HepG2 (cell line): ENCODE results near the gene IGLL1. TPM values are rescaled to one million over a fixed set of nuclear protein-coding genes. Genes with fewer than 3 reads are reported as not detected.
A peak's percentile ranks its signal among the peaks of the same experiment; 100 is the strongest.
"Not testable (repeated sequence)": the region's sequence is repeated elsewhere in the genome, so short reads cannot be mapped to it uniquely, and the experiment has no call there.

Experiments used
- ARID5B ChIP-seq: IDR thresholded peaks from 2 replicates; pipeline ENCODE4 v1.4.0; 2020; ENCODE audit warnings: mild to moderate bottlenecking, missing genetic modification reagents
- HNF1A ChIP-seq, 2 experiments: sonication (generic) in 1 of 2; formaldehyde crosslinking in 1 of 2; IDR thresholded peaks; 2 replicates each; pipeline versions ENCODE4 v1.4.0 to v1.6.1; 2016 to 2020; ENCODE audit warnings: borderline replicate concordance in 1 of 2, low read depth in 1 of 2, mild to moderate bottlenecking in 1 of 2, missing genetic modification reagents in 1 of 2
- KDM5B ChIP-seq: sonication (generic); formaldehyde crosslinking; IDR thresholded peaks from 2 replicates; pipeline ENCODE4 v1.4.0; 2020; ENCODE audit warnings: missing genetic modification reagents, mild to moderate bottlenecking, borderline replicate concordance
- MED1 ChIP-seq: sonication (generic); formaldehyde crosslinking; IDR thresholded peaks from 2 replicates; pipeline ENCODE4 v1.4.0; 2020; ENCODE audit warnings: missing genetic modification reagents
- NR2F6 ChIP-seq, 2 experiments: IDR thresholded peaks; 2 replicates each; pipeline ENCODE4 v1.6.1; 2016; ENCODE audit warnings: antibody characterized with exemption in 1 of 2, mild to moderate bottlenecking in 1 of 2
- SOX13 ChIP-seq, 3 experiments: fragments of 450-650 bp in 1 of 3; sonication (generic) in 1 of 3; formaldehyde crosslinking in 1 of 3; IDR thresholded peaks in 2 of 3; conservative IDR thresholded peaks in 1 of 3; 2 replicates each; pipeline versions ENCODE4 v1.5.0 to v1.6.1; 2016 to 2020; ENCODE audit warnings: antibody characterized with exemption in 1 of 3, mild to moderate bottlenecking in 1 of 3, missing compliant biosample characterization in 1 of 3, missing genetic modification reagents in 1 of 3, moderate library complexity in 1 of 3
- ZNF430 ChIP-seq: sonication (generic); formaldehyde crosslinking; IDR thresholded peaks from 2 replicates; pipeline ENCODE4 v1.9.0; 2021; ENCODE audit warnings: mild to moderate bottlenecking, missing genetic modification reagents
- polyA plus RNA-seq, 8 experiments: library from polyadenylated mRNA; depleted of rRNA in 3 of 8; stranded (reverse) in 7 of 8; unstranded in 1 of 8; fragments of >200 nt; fragmentation: Illumina TruSeq in 4 of 8; extraction: Trizol in 4 of 8; gene quantifications; 2 replicates each; pipeline versions ENCODE4 v1.2.1 to v1.2.3, GENCODE V29; 2011 to 2016; ENCODE audit warnings: low read depth in 4 of 8, missing spikeins in 1 of 8, mixed read lengths in 1 of 8; ENCODE audit not compliant: insufficient read depth in 1 of 8
- total RNA-seq, 5 experiments: library from RNA; depleted of rRNA; stranded (reverse); fragments of >200 nt; fragmentation: Illumina TruSeq; extraction: Trizol; gene quantifications; 2 replicates each; pipeline ENCODE4 v1.2.3, GENCODE V29; 2016; ENCODE audit warnings: low read depth in 1 of 5

The IGLL1 gene
- total and polyA plus RNA-seq, 2 of the 13 experiments (the other 11 are each of a cell fraction or from before 2014, with no cell fraction given), result not detected

GRCh38 chr22:23537830-23538695 lies 42.0 kb downstream of the IGLL1 start (continued):
- TF ChIP-seq ZNF430 (CRISPR knock-in tag), result peak; percentile 26; the same call in 1 of the 2 replicates
- TF ChIP-seq KDM5B (CRISPR knock-in tag), result peak; percentile 20; the same call in 1 of the 2 replicates
- TF ChIP-seq SOX13 (IDR thresholded peaks at IDR 0.05); HNF1A (IDR thresholded peaks at IDR 0.05; ENCODE audit: low read depth): not testable (repeated sequence)
- TF ChIP-seq SOX13 (CRISPR knock-in tag; conservative IDR thresholded peaks at IDR 0.05 in 1 of 2, IDR thresholded peaks at IDR 0.05 in 1 of 2), result peak in 1 of 2 experiments; percentile 59; a peak in 1 of 4 replicates
- TF ChIP-seq ARID5B (CRISPR knock-in tag), result 0 out of 2 replicates have a peak, but pooled peaks have one; percentile 26
- TF ChIP-seq HNF1A (CRISPR knock-in tag; IDR thresholded peaks at IDR 0.05; ENCODE audit: borderline replicate concordance), result peak; percentile 20; the same call in 1 of the 2 replicates
- peak; percentile 28; the same call in 1 of the 2 replicates for TF ChIP-seq MED1 (CRISPR knock-in tag)
- peak; percentile 45; the same call in 1 of the 2 replicates for TF ChIP-seq NR2F6 (IDR thresholded peaks at IDR 0.05)
- TF ChIP-seq NR2F6 (CRISPR knock-in tag; IDR thresholded peaks at IDR 0.05), result peak; percentile 38; the same call in 1 of the 2 replicates
- TF ChIP-seq, all 625 proteins: peak for 29; not testable (repeated sequence) for 596
